Vagina (tissue), 2 donors: ENCODE results near the gene LUZP1.

Experiments
- CTCF ChIP-seq, 3 experiments: fragments of 450-650 bp in 2 of 3; fragments of 200-600 bp in 1 of 3; sonication (generic) in 1 of 3; IDR thresholded peaks; one replicate each; pipeline ENCODE4 v1.5.1; 2017 to 2019; ENCODE audit warnings: antibody characterized with exemption in 3 of 3, mild to moderate bottlenecking in 2 of 3, moderate library complexity in 2 of 3
- POLR2A ChIP-seq, 2 donors: fragments of 450-650 bp; IDR thresholded peaks; one replicate each; pipeline ENCODE4 v1.6.1; 2017; ENCODE audit warnings: antibody characterized with exemption in 2 of 2, mild to moderate bottlenecking in 2 of 2, moderate library complexity in 2 of 2
- POLR2AphosphoS5 ChIP-seq, 2 donors: sonication (generic); formaldehyde crosslinking; IDR thresholded peaks; one replicate each; pipeline ENCODE4 v1.9.0; 2017; ENCODE audit warnings: antibody characterized with exemption in 2 of 2, mild to moderate bottlenecking in 2 of 2, low read depth in 1 of 2; ENCODE audit not compliant: insufficient read depth in 1 of 2

- TF ChIP-seq CTCF (IDR thresholded peaks at IDR 0.05) = no peak
- no peak for TF ChIP-seq POLR2A (IDR thresholded peaks at IDR 0.05)
- TF ChIP-seq POLR2AphosphoS5 (IDR thresholded peaks at IDR 0.05; ENCODE audit: insufficient read depth in 1 of 2, low read depth in 1 of 2) = no peak
These were observed 18.5 kb downstream of the LUZP1 start for GRCh38 chr1:23150125-23150524.
